NCI-H2029 (cell line): Measurements from ENCODE around the gene KLRC2.
A peak's percentile ranks its signal among the peaks of the same experiment; 100 is the strongest.
"Not testable (repeated sequence)": the region's sequence is repeated elsewhere in the genome, so short reads cannot be mapped to it uniquely, and the experiment has no call there.

Source experiments
- DNase-seq: peaks from one replicate; lab custom pipeline; 2025; lab: John Stamatoyannopoulos, UW

Gene KLRC2

DNA sequence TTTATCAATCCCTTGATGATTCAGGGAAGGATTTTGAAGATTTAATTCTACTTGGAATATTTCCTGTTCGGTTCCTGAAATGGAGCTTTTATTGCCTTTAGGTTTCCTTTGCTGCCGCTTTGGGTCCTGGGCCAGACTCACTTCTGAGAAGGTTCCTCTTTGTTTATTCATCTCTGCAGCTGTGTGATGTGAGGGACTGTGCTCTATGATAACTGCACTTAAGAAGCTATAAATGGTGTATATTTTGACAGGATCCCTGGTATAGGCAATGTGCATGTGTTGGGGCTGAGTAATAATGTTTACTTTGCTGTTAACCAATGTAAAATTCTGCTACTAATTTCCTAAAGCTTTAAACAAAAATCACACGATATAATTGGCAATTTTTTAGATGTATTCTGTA, at the start of gene KLRC2:
Gene KLRC2 (minus strand): TSS at position 195 of the 400 bp plus-strand sequence. CDS start 24 bp downstream, at position 171.
- DNase-seq: peak; percentile 53

DNA sequence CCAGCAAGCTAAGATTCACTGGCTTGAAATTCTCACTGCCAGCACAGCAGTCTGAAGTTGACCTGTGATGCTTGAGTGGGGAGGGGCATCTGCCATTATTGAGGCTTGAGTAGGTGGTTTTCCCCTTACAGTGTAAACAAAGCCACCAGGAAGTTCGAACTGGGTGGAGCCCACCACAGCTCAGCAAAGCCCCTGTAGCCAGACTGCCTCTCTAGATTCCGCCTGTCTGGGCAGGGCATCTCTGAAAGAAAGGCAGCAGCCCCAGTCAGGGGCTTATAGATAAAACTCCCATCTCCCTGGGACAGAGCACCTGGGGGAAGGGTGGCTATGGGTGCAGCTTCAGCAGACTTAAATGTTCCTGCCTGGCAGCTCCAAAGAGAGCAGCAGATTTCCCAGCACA, 46.1 kb upstream of the KLRC2 start:
- DNase-seq: not testable (repeated sequence)

DNA sequence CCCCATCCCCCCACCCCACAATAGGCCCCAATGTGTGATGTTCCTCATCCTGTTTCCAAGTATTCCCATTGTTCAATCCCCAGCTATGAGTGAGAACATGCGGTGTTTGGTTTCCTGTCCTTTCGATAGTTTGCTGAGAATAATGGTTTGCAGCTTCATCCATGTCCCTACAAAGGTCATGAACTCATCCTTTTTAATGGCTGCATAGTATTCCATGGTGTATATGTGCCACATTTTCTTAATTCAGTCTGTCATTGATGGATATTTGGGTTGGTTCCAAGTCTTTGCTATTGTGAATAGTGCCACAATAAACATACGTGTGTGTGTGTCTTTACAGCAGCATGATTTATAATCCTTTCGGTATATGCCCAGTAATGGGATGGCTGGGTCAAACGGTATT, 37.0 kb upstream of the KLRC2 start:
- not testable (repeated sequence) for DNase-seq

DNA sequence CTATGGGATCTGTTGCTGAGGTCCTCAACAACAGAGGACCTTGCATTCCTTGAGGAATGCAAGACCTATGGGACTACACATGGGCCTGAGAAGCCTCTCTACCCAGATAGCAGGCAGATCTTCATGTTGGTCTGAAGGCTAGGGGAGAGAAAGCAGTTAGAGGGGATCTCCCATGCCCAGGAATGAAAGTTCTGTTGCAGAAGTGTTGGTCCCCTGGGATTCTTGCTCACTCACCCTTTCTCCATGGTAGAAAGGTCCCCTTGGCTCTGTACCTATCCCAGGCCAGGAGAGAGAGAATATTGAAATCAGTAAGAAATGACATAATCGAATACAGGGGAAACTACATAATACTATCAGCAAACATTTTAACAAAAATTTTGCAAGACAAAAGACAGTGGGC, 33.9 kb upstream of the KLRC2 start:
- no peak for DNase-seq

DNA sequence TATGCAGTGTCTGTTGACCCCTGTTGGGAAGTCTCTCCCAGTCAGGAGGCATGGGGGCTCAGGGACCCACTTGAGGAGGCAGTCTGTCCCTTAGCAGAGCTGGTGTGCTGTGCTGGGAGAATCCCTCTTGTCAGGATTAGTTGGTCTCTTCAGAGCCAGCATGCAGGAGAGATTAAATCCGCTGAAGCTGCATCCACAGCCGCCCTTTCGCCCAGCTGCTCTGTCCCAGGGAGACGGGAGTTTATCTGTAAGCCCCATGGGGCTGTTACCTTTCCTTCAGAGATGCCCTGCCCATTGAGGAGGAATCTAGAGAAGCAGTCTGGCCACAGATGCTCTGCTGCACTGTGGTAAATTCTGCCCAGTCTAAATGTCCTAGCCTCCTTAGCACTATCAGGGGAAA, 30.5 kb upstream of the KLRC2 start:
- DNase-seq: no peak

DNA sequence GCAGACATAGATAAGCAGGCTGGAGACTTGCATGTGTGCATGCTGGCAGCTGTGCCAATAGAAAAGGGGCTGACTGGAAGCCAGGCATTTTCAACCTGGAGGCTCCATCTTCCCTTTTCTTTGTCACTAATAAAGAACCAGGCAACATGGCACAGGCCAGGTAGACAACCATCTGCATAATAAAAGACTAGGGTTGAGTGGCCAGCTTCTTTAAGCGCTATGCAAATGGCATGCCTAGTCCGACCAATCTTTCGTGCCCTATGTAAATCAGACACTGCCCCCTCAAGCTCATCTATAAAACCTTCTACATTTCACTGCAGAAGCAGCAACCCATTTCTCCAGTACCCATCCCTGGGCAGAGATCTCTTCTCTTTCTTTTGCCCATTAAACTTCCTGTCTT, 21.9 kb upstream of the KLRC2 start:
- DNase-seq: no peak

DNA sequence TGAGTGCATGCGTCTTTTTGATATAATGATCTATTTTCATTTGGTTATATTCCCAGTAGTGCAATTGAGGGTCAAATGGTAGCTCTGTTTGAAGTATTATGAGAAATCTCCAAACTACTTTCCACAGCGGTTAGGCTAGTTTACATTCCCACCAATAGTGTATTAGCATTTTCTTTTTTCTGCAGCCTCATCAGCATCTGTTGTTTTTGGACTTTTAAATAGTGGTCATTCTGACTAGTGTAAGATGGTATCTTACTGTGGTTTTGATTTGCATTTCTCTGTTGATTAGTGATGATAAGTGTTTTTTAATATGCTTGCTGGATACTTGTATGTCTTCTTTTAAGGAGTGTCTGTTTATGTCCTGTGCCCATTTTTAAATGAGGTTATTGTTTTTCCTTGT, 21.0 kb upstream of the KLRC2 start:
- DNase-seq: no peak

DNA sequence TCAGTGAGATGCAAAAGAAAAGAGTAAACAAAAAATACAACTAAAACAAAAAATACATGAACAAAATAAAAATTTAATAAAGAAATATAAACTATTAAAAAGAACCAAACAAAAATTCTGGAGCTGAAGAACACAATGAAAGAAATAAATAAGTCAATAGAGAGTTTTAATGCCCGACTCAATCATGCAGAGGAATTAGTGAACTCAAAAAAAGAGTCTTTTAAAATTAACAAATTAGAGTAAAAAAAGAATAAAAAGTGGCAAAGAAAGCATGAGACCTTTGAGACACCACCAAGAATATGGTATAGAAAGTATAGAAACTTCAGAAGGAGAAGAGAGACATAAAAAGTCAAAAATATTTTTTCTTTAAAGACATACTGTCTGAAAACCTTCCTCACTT, 20.0 kb upstream of the KLRC2 start:
- DNase-seq: no peak

DNA sequence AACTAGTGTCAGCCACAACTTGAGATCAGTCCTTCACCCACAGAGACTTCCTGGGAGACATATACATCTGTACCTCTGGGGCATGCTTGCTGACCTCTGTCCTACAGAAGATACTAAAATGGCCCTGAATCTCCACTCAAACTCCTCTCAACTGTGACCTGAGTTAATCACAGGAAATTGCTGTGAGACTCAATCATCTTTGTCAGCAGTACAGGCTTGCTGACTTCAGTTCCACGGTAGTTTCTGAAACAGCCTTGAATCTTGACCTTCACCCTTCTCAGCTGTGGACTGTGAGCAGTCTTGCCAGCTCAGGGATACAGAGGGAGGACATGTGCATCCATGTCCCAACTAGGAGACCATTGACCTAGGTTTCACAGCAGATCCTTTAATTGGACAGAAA, 18.7 kb upstream of the KLRC2 start:
- no peak for DNase-seq

DNA sequence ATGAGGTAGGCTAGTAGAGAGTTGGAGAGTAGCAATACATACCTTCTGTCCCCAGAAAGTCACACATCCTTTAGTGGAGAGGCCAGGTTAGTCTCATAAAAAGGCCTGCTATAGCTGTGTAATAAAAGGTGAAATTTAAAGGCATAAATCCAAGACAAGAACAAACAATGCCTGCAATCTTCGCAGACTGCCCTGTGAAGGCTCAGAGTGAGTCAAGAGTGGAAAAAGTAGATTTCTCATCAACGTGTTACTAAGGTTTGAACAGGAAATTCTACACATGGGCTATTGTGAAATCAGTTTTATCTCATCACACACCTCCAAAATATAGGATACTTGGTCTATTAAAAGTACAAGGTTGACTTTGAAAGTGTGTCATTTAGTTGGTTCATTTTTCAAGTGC, 17.3 kb upstream of the KLRC2 start, which contains the start of gene KLRC1:
Gene KLRC1 (minus strand): TSS at position 222 of the 400 bp plus-strand sequence. CDS start 2,221 bp downstream, outside the sequence.
- no peak for DNase-seq

DNA sequence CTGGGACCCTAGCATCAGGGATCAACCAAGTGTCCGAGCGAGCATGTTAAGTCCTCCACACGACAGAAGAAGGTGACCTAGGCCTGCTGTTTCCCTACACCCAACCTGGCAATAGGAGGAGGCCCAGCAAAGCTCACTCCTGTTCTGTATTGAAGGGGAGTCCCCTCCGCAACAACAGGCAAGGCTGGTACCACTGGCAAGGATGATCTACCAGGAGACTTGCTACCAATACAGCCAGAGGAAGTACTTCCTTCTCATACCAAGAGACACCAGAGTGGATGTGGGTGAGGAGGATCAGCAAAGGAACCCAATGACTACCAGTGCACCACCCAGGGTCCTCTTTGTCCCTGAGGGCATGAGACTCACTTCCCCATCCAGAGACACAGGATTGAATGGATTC, 12.4 kb upstream of the KLRC2 start:
- DNase-seq: no peak

DNA sequence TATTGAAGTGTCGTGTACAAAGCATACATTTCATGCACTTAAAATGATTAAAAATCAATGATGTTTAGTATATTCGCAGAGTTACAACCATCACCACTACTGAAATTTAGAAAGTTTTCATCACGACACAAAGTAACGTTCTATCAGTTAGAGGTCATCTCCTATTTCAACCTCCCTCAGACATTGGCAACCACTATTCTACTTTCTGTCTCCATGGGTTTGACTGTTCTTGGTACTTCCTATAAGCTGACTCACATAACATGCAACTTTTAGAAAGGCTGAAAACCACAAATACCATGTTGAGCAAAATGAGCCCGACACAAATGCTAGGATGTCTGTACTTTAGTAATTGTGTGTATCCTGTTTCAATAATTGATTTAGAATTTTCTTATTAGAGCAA, 10.2 kb upstream of the KLRC2 start:
- DNase-seq: not testable (repeated sequence)

DNA sequence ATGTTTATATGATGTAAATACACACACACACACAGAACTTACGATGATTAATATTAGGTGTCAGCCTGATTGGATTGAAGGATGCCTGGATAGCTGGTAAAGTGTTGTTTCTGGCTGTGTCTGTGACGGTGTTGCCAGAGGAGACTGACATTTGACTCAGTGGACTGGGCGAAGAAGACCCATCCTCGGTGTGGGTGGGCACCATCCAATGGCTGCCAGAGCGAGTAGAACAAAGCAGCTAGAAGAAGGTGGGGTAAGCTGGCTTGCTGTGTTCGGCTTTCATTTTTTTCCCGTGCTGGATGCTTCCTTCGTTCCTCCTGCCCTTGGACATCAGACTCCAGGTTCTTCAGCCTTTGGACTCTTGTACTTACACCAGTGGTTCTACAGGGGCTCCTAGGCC, 5.3 kb upstream of the KLRC2 start:
- not testable (repeated sequence) for DNase-seq

DNA sequence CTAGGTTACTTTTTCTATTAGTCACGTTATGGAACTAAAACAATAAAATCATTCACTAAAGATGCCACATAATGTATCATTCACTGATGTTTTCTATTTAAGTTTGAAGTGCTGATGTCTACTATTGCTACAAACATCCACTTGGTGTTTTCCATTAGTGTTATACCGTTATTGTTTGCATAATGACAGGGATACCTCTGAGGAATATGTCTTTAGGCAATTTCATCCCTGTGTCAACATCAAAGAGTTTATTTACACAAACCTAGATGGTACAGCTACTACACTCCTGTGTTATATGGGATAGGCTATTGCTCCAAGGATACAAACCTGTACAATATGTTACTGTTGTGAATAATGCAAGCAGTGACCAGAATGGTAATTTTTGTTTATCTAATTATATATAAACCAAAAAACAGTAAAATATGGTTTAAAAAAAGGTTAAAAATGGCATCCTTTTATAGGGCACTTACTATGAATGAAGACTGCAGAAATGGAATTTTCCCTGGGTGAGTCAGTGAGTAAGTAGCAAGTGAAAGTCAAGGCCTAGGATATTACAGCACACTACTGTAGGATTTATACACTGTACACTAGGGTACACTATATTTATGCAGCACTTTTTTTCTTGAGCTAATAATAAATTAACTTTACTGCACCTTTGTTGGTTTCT, 3.9 kb upstream of the KLRC2 start:
- peak; percentile 25 for DNase-seq

DNA sequence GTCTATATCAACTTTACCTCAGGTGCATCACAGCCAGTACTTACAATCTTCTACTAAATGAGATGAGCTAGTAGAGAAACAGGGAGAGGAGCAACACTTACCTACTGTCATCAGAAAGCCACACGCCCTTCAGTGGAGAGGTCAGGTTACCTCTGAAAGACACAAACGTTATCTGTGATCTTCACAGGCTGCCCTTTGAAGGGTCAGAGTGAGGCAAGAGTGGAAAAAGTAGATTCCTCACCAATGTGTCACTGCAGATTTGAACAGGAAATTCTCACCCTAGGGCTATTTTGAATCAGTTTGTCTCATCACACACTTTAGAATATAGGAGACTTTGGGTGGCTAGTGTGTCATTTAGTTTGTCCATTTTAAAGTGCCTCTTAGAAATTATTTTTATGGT, 1.8 kb upstream of the KLRC2 start:
- not testable (repeated sequence) for DNase-seq

DNA sequence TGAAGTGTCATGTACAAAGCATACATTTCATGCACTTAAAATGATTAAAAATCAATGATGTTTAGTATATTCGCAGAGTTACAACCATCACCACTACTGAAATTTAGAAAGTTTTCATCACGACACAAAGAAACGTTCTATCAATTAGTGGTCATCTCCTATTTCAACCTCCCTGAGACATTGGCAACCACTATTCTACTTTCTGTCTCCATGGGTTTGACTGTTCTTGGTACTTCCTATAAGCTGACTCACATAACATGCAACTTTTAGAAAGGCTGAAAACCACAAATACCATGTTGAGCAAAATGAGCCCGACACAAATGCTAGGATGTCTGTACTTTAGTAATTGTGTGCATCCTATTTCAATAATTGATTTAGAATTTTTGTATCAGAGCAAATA, 5.2 kb downstream of the KLRC2 start:
- not testable (repeated sequence) for DNase-seq

DNA sequence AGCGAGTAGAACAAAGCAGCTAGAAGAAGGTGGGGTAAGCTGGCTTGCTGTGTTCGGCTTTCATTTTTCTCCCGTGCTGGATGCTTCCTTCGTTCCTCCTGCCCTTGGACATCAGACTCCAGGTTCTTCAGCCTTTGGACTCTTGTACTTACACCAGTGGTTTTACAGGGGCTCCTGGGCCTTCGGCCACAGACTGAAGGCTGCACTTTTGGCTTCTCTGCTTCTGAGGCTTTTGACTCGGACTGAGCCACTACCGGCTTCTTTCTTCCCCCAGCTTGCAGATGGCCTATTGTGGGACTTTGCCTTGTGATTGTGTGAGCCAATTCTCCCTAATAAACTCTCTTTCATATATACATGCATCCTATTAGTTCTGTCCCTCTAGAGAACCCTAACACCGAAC, 9.9 kb downstream of the KLRC2 start:
- not testable (repeated sequence) for DNase-seq

DNA sequence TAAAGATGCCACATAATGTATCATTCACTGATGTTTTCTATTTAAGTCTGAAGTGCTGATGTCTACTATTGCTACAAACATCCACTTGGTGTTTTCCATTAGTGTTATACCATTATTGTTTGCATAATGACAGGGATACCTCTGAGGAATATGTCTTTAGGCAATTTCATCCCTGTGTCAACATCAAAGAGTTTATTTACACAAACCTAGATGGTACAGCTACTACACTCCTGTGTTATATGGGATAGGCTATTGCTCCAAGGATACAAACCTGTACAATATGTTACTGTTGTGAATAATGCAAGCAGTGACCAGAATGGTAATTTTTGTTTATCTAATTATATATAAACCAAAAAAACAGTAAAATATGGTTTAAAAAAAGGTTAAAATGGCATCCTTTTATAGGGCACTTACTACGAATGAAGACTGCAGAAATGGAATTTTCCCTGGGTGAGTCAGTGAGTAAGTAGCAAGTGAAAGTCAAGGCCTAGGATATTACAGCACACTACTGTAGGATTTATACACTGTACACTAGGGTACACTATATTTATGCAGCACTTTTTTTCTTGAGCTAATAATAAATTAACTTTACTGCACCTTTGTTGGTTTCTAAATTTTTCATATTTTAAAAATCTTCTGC, 11.4 kb downstream of the KLRC2 start:
- DNase-seq: not testable (repeated sequence)

DNA sequence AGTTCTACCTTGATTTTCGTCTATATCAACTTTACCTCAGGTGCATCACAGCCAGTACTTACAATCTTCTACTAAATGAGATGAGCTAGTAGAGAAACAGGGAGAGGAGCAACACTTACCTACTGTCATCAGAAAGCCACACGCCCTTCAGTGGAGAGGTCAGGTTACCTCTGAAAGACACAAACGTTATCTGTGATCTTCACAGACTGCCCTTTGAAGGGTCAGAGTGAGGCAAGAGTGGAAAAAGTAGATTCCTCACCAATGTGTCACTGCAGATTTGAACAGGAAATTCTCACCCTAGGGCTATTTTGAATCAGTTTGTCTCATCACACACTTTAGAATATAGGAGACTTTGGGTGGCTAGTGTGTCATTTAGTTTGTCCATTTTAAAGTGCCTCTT, 13.7 kb downstream of the KLRC2 start:
- not testable (repeated sequence) for DNase-seq

DNA sequence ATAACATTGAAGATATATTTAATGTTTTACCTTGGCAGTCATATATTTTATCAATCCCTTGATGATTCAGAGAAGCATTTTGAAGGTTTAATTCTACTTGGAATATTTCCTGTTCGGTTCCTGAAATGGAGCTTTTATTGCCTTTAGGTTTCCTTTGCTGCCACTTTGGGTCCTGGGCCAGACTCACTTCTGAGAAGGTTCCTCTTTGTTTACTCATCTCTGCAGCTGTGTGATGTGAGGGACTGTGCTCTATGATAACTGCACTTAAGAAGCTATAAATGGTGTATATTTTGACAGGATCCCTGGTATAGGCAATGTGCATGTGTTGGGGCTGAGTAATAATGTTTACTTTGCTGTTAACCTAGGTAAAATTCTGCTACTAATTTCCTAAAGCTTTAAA, 15.5 kb downstream of the KLRC2 start, which contains the start of gene KLRC3:
Gene KLRC3 (minus strand): TSS at position 262 of the 400 bp plus-strand sequence. CDS start 45 bp downstream, at position 217.
- peak; percentile 26 for DNase-seq

DNA sequence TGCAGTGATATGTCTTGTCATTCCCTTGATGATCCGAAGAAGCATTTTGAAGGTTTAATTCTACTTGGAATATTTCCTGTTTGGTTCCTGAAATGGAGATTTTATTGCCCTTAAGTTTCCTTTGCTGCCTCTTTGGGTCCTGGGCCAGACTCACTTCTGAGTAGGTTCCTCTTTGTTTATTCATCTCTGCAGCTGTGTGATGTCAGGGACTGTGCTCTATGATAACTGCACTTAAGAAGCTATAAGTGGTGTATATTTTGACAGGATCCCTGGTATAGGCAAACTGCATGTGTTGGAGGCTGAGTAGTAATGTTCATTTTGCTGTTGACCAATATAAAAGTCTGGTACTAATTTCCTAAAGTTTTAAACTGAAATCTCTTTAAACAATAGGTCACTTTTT, 26.4 kb downstream of the KLRC2 start, which contains the start of gene KLRC4:
Gene KLRC4 (minus strand): TSS at position 366 of the 400 bp plus-strand sequence. CDS start 182 bp downstream, at position 184.
- peak; percentile 93 for DNase-seq

DNA sequence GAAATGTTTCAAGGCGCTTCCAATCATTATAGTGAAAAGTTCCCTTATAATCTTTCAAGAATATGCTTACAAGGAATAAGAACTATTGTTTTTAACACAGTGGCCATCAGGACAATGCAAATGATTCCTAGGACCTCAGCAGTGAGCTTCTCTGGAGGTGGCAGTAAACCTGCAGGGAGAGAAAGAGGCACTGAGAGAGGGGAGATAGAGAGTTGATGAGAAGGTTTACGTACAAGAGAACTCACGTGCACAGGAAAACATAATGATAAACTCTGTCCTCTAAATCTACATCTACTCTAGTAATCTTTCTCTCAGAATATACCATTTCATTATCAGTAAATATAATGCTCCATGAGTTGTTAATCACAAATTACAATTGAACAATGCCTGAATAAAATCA, 27.0 kb downstream of the KLRC2 start:
- DNase-seq: peak; percentile 13

DNA sequence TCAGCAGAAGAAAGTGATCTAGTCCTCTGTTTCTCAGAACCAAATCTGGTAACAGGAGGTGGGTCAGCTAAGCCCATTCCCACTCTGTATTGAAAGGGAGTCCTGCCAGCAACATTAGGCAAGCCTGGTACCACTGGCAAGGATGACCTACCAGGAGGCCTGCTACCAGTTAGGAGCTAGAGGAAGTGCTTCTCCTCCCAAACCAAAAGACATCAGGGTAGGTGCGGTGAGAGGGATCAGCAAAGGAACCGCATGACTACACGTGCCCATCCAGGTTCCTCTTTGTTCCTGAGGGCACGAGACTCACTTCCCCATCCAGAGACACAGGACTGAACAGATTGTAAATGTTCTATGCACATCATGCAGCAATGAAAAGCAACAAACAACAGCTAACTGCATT, 29.1 kb downstream of the KLRC2 start:
- DNase-seq: peak; percentile 6
